ENCODE results near the gene PDE4D.

- TF ChIP-seq, protein P1, sequence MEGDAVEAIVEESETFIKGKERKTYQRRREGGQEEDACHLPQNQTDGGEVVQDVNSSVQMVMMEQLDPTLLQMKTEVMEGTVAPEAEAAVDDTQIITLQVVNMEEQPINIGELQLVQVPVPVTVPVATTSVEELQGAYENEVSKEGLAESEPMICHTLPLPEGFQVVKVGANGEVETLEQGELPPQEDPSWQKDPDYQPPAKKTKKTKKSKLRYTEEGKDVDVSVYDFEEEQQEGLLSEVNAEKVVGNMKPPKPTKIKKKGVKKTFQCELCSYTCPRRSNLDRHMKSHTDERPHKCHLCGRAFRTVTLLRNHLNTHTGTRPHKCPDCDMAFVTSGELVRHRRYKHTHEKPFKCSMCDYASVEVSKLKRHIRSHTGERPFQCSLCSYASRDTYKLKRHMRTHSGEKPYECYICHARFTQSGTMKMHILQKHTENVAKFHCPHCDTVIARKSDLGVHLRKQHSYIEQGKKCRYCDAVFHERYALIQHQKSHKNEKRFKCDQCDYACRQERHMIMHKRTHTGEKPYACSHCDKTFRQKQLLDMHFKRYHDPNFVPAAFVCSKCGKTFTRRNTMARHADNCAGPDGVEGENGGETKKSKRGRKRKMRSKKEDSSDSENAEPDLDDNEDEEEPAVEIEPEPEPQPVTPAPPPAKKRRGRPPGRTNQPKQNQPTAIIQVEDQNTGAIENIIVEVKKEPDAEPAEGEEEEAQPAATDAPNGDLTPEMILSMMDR (IDR thresholded peaks at IDR 0.05): no peak
- TF ChIP-seq POLR2A (IDR thresholded peaks at IDR 0.05): no peak
Observed at GRCh38 chr5:59562756-59563389, 330.7 kb downstream of the PDE4D start.

Measured in heart left ventricle (tissue), 13 donors.